Thymus (tissue), 14 donors: ENCODE measurements around the gene CDYL2. TPM values are rescaled to one million over a fixed set of nuclear protein-coding genes. Genes with fewer than 3 reads are reported as not detected.
A peak's percentile ranks its signal among the peaks of the same experiment; 100 is the strongest.

Experiments
- DNase-seq, 9 donors: peaks; one replicate each; pipeline ENCODE4 v3.0.0-alpha.2; 2013; ENCODE audit warnings: low spot score in 9 of 9, low read depth in 6 of 9, missing footprints in 1 of 9
- H3K27ac ChIP-seq, 2 donors: one replicate each; pipeline ENCODE4 v1.5.1; 2013; ENCODE audit warnings: control low read depth in 1 of 2, low read depth in 1 of 2, low read length in 1 of 2, mild to moderate bottlenecking in 1 of 2, moderate library complexity in 1 of 2
- H3K27me3 ChIP-seq, 2 donors: one replicate each; pipeline ENCODE4 v1.5.1; 2013; ENCODE audit warnings: low read length in 1 of 2; ENCODE audit not compliant: control insufficient read depth in 2 of 2, insufficient read depth in 1 of 2
- H3K36me3 ChIP-seq, 2 donors: one replicate each; pipeline ENCODE4 v1.5.1; 2013; ENCODE audit warnings: low read length in 1 of 2, mild to moderate bottlenecking in 1 of 2, moderate library complexity in 1 of 2; ENCODE audit not compliant: control insufficient read depth in 2 of 2, insufficient read depth in 2 of 2
- H3K4me1 ChIP-seq, 2 donors: one replicate each; pipeline ENCODE4 v1.5.1; 2013; ENCODE audit warnings: low read length in 2 of 2; ENCODE audit not compliant: control insufficient read depth in 2 of 2, insufficient read depth in 2 of 2
- H3K4me3 ChIP-seq, 2 donors: one replicate each; pipeline ENCODE4 v1.5.1; 2013; ENCODE audit warnings: low read length in 2 of 2, control low read depth in 1 of 2, mild to moderate bottlenecking in 1 of 2
- H3K9me3 ChIP-seq, 2 donors: one replicate each; pipeline ENCODE4 v1.5.1; 2013; ENCODE audit warnings: low read length in 1 of 2, mild to moderate bottlenecking in 1 of 2; ENCODE audit not compliant: control insufficient read depth in 2 of 2, insufficient read depth in 1 of 2
- WGBS: extraction: QIAGEN DNeasy Blood & Tissue Kit; methylation state at CpG from one replicate; pipeline ENCODE4 v1.1.7; 2013; 5-methylcytosine and 5-hydroxymethylcytosine counted together
- long read RNA-seq, 10 donors: transcript quantifications; one replicate each; lab custom pipeline, GENCODE V29; 2026
- polyA plus RNA-seq: library from polyadenylated mRNA; stranded (reverse); fragments of 200-250 nt; gene quantifications from one replicate; pipeline ENCODE4 v1.2.3, GENCODE V29; 2013
- total RNA-seq: library from RNA; stranded (reverse); fragments of 120-200 nt; gene quantifications from one replicate; pipeline ENCODE4 v1.2.4, GENCODE V29; 2013
- donor health status: healthy.

Gene CDYL2, protein sequence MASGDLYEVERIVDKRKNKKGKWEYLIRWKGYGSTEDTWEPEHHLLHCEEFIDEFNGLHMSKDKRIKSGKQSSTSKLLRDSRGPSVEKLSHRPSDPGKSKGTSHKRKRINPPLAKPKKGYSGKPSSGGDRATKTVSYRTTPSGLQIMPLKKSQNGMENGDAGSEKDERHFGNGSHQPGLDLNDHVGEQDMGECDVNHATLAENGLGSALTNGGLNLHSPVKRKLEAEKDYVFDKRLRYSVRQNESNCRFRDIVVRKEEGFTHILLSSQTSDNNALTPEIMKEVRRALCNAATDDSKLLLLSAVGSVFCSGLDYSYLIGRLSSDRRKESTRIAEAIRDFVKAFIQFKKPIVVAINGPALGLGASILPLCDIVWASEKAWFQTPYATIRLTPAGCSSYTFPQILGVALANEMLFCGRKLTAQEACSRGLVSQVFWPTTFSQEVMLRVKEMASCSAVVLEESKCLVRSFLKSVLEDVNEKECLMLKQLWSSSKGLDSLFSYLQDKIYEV
- 2.6 TPM for total RNA-seq
- polyA plus RNA-seq: 2.0 TPM
- long read RNA-seq, donor 1: 0 reads
- long read RNA-seq, donor 2: 0 reads
- long read RNA-seq, donor 3, full-length matches to known transcripts: 1 of 1 reads
- long read RNA-seq, donor 3, partial matches to known transcripts: 0 of 1 reads
- long read RNA-seq, donor 3, other reads (novel, unspliced or antisense): 0 of 1 reads
- long read RNA-seq, donor 4: 0 reads
- long read RNA-seq, donor 5: 0 reads
- long read RNA-seq, donor 6: 0 reads
- long read RNA-seq, donor 7: 0 reads
- long read RNA-seq, donor 8: 0 reads
- long read RNA-seq, donor 9: 0 reads
- long read RNA-seq, donor 10, full-length matches to known transcripts: 1 of 1 reads
- long read RNA-seq, donor 10, partial matches to known transcripts: 0 of 1 reads
- long read RNA-seq, donor 10, other reads (novel, unspliced or antisense): 0 of 1 reads

GRCh38 chr16:80804526-80805383, at the start of gene CDYL2:
Gene CDYL2, minus strand, starts transcription at chr16:80804598. Its CDS starts 425 bp downstream, at chr16:80804173.
- Histone ChIP-seq H3K36me3 (no peaks in the 10 kb centered on the region), H3K9me3 (peaks cover 0 to 6% of the 10 kb centered on the region in 2 donors), H3K4me3 (peak within 1 kb of the TSS; percentile 24 to 82), H3K27me3 (peaks cover 5 to 41% of the 10 kb centered on the region in 2 donors), H3K27ac (peak within 1 kb of the TSS in 1 of 2 donors; percentile 74), H3K4me1 (no peaks in the 10 kb centered on the region)
- WGBS: 9% methylated on average over 63 of the region's 63 CpGs
- DNase-seq: no peak

- H3K4me3 ChIP-seq: no peak overlapping the region
- no peak overlapping the region for H3K27ac ChIP-seq
- no peaks in the 10 kb centered on the region for H3K4me1 ChIP-seq
- H3K9me3 ChIP-seq: no peaks in the 10 kb centered on the region
- WGBS: 98% methylated on average over 5 of the region's 5 CpGs
- H3K36me3 ChIP-seq: no peaks in the 10 kb centered on the region
- H3K27me3 ChIP-seq: no peaks in the 10 kb centered on the region
- DNase-seq: peak in 1 of 9 donors; percentile 1
These were observed 48.0 kb upstream of the CDYL2 start for GRCh38 chr16:80852261-80852872.

DNA sequence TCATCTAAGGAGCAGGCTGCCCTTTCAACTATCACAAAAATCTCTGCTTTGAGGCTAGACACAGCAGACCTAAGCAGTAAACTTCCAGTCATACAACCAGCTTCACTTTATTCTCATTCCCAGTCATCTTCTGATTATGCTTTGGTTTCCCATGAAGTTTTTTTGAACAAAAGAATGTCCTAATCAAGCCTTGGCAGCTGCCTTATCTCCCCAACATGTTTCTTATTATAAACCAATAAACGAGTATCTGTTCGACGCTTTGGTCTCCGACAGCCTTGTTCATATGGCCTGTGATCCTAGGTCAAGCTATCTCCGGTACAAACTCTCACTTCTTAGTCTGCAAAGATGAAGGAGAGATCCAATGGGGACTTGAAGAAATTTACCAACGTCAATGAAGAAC, 47.4 kb upstream of the CDYL2 start:
- H3K4me3 ChIP-seq: no peak overlapping the region
- no peaks in the 10 kb centered on the region for H3K27me3 ChIP-seq
- 97% methylated on average over 6 of the region's 6 CpGs for WGBS
- H3K27ac ChIP-seq: no peak overlapping the region
- H3K36me3 ChIP-seq: no peaks in the 10 kb centered on the region
- H3K9me3 ChIP-seq: no peaks in the 10 kb centered on the region
- DNase-seq: no peak
- no peaks in the 10 kb centered on the region for H3K4me1 ChIP-seq

DNA sequence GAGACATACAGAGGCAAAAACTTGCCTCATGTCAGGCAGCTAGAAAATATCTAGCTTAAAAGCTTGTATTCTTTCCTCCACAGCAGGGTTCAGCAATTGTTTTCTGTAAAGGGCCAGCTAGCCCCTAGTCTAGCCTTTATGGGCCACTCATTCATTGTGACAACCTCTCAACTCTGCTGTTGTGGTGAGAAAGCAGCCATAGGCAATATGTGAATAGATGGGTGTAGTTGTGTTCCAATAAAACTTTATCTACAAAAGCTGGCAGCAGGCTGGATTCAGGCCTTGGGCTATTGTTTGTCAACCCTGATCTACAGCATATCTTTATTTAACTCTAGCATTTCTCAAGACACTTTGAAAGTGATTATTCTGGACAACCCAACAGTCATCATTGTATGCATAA, 46.4 kb upstream of the CDYL2 start:
- H3K4me3 ChIP-seq: no peak overlapping the region
- no peaks in the 10 kb centered on the region for H3K27me3 ChIP-seq
- DNase-seq: no peak
- H3K36me3 ChIP-seq: no peaks in the 10 kb centered on the region
- no peaks in the 10 kb centered on the region for H3K9me3 ChIP-seq
- H3K27ac ChIP-seq: no peak overlapping the region
- no peaks in the 10 kb centered on the region for H3K4me1 ChIP-seq

DNA sequence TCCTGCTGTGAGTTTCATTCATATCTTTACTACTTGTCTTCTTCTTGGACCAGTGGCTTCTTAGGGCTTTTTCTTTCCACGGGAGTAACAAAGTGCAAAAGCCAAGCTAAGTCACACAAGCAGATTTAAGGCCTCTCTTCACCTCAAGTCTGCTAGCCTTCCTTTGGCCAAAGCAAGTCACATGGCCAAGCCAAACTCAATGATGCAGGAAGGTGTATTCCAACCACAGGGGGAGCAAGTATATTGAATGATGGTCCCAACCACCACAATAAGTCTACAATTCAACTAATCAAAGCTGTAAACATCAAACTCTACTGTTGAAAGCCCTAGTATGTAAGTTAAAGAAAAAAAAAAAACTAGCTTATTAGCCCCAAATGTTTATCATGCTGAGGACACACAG, 44.5 kb upstream of the CDYL2 start:
- no peaks in the 10 kb centered on the region for H3K36me3 ChIP-seq
- no peak overlapping the region for H3K4me3 ChIP-seq
- no peak overlapping the region for H3K27ac ChIP-seq
- H3K4me1 ChIP-seq: no peaks in the 10 kb centered on the region
- 98% methylated on average over 1 of the region's 1 CpG for WGBS
- DNase-seq: no peak
- H3K27me3 ChIP-seq: no peaks in the 10 kb centered on the region
- no peaks in the 10 kb centered on the region for H3K9me3 ChIP-seq

DNA sequence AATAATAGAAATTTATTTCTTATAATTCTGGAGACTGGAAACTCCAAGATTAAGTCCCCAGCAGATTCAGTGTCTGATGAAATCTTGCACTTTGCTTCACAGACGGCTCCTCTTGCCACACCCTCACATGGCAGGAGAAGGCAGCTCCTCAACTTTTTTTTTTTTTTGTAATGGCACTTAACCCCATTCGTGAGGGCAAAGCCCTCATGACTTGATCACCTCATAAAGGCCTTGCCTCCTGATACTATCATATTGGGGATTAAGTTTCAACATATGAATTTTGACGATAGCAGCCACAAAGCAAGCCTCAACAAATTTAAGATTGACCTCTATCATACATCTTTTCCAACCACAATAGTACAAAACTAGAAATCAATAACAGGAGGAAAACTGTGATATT, 42.3 kb upstream of the CDYL2 start:
- 93% methylated on average over 3 of the region's 3 CpGs for WGBS
- no peak overlapping the region for H3K4me3 ChIP-seq
- no peak for DNase-seq

DNA sequence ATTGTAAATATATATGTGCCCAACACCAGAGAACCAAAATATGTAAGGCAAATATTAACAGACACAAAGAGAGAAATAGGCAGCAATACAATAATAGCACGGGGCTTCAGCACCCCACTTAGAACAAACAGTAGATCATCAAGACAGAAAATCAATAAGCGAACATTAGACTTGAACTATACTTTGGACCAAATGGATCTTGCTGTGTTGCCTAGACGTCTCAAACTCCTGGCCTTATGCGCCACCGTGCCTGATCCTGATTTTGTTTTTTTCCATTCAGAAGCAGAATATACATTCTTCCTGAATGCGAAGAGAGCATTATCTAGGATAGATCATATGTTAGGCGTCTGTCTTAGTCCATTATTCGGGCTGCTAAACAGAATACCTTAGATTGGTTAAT, 41.9 kb upstream of the CDYL2 start:
- WGBS: 97% methylated on average over 8 of the region's 8 CpGs
- Histone ChIP-seq H3K27ac (no peak overlapping the region), H3K4me1 (no peaks in the 10 kb centered on the region), H3K9me3 (no peaks in the 10 kb centered on the region), H3K36me3 (no peaks in the 10 kb centered on the region), H3K4me3 (no peak overlapping the region), H3K27me3 (no peaks in the 10 kb centered on the region)
- DNase-seq: no peak

More for the DNA sequence above, 42.3 kb upstream of the CDYL2 start:
- Histone ChIP-seq H3K27me3 (no peaks in the 10 kb centered on the region), H3K9me3 (no peaks in the 10 kb centered on the region), H3K4me1 (no peaks in the 10 kb centered on the region), H3K36me3 (no peaks in the 10 kb centered on the region), H3K27ac (no peak overlapping the region)

DNA sequence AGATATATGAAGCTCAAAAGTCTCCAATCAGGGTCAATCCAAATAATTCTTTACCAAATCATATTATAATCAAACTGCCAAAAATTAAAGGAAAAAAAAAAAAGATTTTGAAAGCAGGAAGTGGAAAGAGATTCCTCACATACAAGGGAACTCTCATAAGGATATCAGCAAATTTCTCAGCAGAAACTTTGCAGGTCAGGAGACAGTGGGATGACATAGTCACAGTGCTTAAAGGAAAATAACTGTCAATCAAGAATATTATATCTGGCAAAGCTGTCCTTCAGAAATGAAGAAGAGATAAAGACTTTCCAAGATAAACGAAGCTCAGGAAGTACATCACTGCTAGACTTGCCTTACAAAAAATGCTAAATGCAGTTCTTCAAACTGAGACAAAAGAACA, 40.0 kb upstream of the CDYL2 start:
- no peak overlapping the region for H3K4me3 ChIP-seq
- H3K9me3 ChIP-seq: no peaks in the 10 kb centered on the region
- no peaks in the 10 kb centered on the region for H3K36me3 ChIP-seq
- H3K4me1 ChIP-seq: no peaks in the 10 kb centered on the region
- DNase-seq: no peak
- no peak overlapping the region for H3K27ac ChIP-seq
- WGBS: 96% methylated on average over 1 of the region's 1 CpG
- H3K27me3 ChIP-seq: no peaks in the 10 kb centered on the region
